Ishikawa (cell line): ENCODE measurements around the gene EEPD1.
A peak's percentile ranks its signal among the peaks of the same experiment; 100 is the strongest.

Source experiments
- CEBPB ChIP-seq: IDR thresholded peaks from 2 replicates; pipeline ENCODE4 v1.6.1; 2012
- CREB1 ChIP-seq: IDR thresholded peaks from 2 replicates; pipeline ENCODE4 v1.6.1; 2012; ENCODE audit warnings: low read depth
- EP300 ChIP-seq: IDR thresholded peaks from 2 replicates; pipeline ENCODE4 v1.6.1; 2012; ENCODE audit warnings: borderline replicate concordance
- FOXM1 ChIP-seq: IDR thresholded peaks from 2 replicates; pipeline ENCODE4 v1.6.1; 2012; ENCODE audit warnings: low read depth, borderline replicate concordance
- MAX ChIP-seq: IDR thresholded peaks from 2 replicates; pipeline ENCODE4 v1.6.1; 2012
- NFIC ChIP-seq: IDR thresholded peaks from 2 replicates; pipeline ENCODE4 v1.6.1; 2012
- RAD21 ChIP-seq: IDR thresholded peaks from 2 replicates; pipeline ENCODE4 v1.6.1; 2012; ENCODE audit warnings: low read depth
- REST ChIP-seq: IDR thresholded peaks from 2 replicates; pipeline ENCODE4 v1.6.1; 2012; ENCODE audit warnings: low read depth, mild to moderate bottlenecking
- TAF1 ChIP-seq: IDR thresholded peaks from 2 replicates; pipeline ENCODE4 v1.6.1; 2012; ENCODE audit warnings: low read depth, mild to moderate bottlenecking
- TCF12 ChIP-seq: IDR thresholded peaks from 2 replicates; pipeline ENCODE4 v1.6.1; 2012; ENCODE audit warnings: low read depth
- TEAD4 ChIP-seq: IDR thresholded peaks from 2 replicates; pipeline ENCODE4 v1.6.1; 2012
- USF1 ChIP-seq: IDR thresholded peaks from 2 replicates; pipeline ENCODE4 v1.6.1; 2012
- YY1 ChIP-seq: IDR thresholded peaks from 2 replicates; pipeline ENCODE4 v1.6.1; 2012; ENCODE audit warnings: low read depth
- ZBTB7A ChIP-seq: IDR thresholded peaks from 2 replicates; pipeline ENCODE4 v1.6.1; 2012; ENCODE audit warnings: low read depth

EEPD1 gene

GRCh38 chr7:36110584-36110983 lies 42.5 kb upstream of the EEPD1 start:
- TF ChIP-seq TAF1 (no peak), REST (no peak), RAD21 (no peak)

GRCh38 chr7:36112969-36113368 lies 40.1 kb upstream of the EEPD1 start:
- no peak for TF ChIP-seq CREB1
- TF ChIP-seq ZBTB7A, result no peak
- no peak for TF ChIP-seq TAF1
- no peak for TF ChIP-seq MAX

- TF ChIP-seq EP300 (no peak), ZBTB7A (no peak), FOXM1 (no peak), USF1 (no peak), TCF12 (no peak), MAX (no peak), CREB1 (no peak), YY1 (no peak), RAD21 (no peak), CEBPB (no peak), REST (no peak)
Measured at GRCh38 chr7:36114355-36114754, 38.7 kb upstream of the EEPD1 start.

GRCh38 chr7:36115448-36116321 lies 37.4 kb upstream of the EEPD1 start:
- TF ChIP-seq NFIC, result peak; percentile 72
- no peak for TF ChIP-seq TAF1
- no peak for TF ChIP-seq USF1
- no peak for TF ChIP-seq YY1
- no peak for TF ChIP-seq ZBTB7A
- 0 out of 2 replicates have a peak, but pooled peaks have one; percentile 17 for TF ChIP-seq TEAD4
- no peak for TF ChIP-seq CREB1
- no peak for TF ChIP-seq REST
- no peak for TF ChIP-seq CEBPB
- no peak for TF ChIP-seq EP300
- TF ChIP-seq RAD21, result no peak
- no peak for TF ChIP-seq MAX
- no peak for TF ChIP-seq TCF12
